GM19372 (cell line): Measurements from ENCODE around the gene EVC2.

Experiments
- ATAC-seq: cut with Tn5 transposase; IDR thresholded peaks from one replicate; pipeline ENCODE4 v1.9.1; 2021; ENCODE audit warnings: mild to moderate bottlenecking, low read depth, moderate library complexity; ENCODE audit not compliant: unreplicated experiment

Gene EVC2

DNA sequence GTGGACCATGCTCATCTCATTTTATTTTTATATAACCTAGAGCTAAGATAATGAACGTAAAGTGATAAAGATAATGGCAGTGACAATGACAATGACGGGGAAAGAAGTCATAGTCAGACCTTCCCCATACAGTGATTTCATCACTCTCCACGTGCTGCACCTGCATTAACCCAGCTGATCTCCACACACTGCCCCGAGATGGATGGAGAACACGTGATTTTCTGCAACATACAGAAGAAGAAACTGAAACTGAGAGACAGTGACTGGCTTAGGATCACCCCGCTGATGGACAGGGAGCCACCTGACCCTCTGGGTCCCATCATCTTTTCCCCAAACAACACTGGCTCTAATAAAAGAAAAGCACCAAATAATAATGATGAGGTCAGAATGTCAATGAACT is 22.0 kb downstream of the EVC2 start:
- ATAC-seq, result no peak

DNA sequence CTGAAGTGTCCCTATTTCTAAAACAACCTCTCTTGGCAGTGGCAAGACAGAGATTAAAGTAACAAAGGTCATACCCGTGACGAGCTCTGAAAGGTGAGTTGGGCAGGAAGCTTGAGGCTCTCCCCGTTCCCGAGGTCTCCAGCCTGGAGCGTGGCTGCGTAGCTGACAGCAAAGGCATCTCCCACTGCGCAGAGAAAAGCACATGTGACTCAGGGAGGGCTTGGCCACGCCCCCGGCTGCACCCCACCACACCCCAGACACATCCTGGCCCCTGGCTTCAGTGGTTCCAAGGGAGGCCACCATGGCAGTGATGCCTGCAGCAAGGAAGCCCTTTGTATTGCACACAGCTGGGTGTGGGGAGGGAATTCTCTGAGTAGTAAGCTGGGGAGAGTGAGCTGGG is 23.1 kb downstream of the EVC2 start:
- ATAC-seq, result no peak

DNA sequence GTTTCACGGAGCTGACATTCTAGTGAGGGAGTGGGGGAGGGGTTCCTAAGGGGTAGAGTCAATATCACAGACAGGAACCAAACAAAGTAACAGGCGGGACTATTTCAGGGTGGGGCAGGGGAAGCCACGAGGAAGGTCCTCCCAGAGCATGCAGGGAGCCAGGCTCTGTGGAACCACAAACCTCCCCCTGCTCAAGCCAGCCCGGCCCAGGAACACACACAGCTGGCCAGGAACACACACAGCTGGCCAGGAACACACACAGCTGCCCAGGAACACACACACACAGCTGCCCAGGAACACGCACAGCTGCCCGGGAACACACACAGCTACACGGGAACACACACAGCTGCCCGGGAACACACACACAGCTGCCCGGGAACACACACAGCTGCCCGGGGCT is 24.8 kb downstream of the EVC2 start:
- no peak for ATAC-seq

DNA sequence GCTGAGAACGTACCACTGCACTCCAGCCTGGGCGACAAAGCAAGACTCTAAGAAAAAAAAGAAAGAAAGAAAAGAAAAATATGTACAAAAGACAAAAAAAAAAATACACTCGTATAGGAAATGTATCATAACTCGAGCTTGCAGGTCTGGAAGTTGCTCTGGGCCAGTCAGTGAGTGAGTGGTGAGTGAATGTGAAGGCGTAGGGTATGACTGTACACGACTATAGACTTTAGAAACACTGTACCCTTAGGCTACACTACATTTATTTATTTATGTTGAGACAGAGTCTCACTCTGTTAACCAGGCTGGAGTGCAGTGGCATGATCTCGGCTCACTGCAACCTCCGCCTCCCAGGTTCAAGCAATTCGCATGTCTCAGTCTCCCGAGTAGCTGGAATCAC is 29.4 kb downstream of the EVC2 start:
- ATAC-seq, result no peak

DNA sequence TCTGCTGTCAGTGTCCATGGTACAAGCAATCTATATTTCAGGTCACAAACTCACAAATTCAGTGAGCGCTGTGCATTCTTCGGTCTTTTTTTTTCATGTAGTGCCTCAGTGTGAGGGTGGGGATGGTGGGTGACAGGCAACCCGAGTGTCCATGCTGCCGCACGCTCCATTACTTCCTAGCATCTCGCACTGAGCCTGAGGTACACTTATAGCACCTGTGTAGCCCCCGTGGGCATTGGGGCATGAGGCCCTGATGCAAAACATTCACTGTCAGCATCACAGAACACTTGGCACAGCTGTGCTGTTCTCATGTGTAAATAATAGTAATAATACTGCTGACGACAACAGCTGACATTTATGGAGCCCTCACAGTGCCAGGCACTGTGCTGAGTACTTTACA is 31.6 kb downstream of the EVC2 start:
- ATAC-seq, result no peak

DNA sequence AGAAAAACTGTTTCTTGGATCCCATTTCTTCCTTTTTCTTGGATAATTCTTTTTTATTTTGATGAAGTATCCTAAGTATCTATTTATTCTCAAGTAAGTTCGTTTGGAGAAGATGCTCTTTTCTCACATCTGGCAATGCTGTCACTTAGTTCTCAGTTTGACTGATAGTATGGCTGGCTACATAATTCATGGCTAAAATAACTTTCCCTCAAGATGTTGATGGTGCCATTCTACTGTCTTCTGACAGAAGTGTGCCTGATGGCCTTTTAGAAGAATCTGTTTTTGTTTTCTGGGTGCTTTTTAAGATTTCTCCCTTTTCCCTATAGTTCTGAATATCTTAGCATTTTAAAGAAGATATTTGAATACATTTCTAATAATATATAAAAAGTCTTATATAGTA is 41.6 kb downstream of the EVC2 start:
- no peak for ATAC-seq

DNA sequence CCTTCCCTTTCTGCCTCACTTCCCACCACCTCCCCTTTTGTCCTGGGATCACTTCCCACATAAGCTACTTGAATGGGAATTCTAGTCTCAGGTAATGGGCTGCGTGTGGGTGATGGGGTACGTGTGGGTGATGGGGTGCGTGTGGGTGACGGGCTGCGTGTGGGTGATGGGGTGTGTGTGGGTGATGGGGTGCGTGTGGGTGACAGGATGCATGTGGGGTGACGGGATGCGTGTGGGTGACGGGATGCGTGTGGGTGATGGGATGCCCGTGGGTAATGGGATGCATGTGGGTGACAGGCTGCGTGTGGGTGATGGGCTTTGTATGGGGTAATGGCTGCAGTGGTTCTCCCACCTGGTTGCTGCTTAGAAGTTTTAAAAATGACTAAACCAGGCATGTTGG is 43.6 kb downstream of the EVC2 start:
- no peak for ATAC-seq

DNA sequence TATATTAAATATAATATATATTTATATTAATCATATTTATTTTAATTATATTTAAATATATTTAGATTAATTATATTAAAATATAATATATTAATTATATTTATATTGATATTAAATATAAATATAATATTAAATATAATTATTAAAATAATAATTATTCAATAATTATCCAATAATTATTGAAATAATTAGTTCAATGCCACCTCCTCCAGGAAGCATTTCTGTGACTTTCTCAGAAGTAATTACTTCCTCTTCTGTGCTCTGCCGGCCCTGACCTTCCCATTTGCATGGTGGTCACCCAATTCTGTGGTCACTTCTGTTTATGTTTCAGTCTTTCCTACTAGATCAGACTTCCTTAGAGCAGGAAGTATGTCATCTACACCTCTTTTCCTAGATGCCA is 45.8 kb downstream of the EVC2 start:
- ATAC-seq, result no peak

DNA sequence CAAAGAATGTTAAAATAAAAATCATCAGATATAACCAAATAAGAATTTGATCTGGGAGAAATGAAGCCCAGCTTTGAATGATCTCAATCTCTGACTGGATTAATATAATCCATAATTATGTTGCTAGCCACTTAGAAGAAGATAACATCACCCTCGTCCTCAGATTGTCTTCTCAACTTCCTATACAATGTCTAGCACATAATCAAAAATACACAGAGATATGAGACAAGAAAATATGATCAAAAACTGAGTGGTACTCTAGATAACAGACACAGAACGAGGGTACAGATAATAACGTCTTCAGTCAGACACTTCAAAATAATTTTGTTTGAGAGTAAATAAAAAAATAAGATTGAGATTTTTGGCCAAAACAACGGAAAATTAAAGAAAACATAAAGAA is 47.1 kb downstream of the EVC2 start:
- no peak for ATAC-seq

DNA sequence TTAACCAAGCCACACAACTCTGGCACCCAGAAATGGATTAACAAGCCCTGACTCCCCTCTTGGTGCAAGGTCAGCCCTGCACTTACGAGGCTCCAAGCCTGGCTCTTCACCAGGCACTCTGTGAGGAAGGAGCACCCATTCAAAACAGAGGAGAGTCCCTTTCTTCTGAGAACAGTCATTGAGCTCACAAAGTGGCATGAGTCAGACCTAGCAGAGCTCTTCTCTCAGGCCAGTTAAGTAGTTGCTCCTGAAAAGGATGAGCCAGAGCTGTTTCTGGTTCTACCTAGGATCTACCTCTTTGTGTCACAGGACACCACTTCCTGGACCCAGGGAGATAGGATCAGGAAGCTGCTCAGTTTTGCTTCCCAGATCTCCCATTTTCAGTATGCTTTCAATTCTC is 48.2 kb downstream of the EVC2 start:
- ATAC-seq, result no peak

DNA sequence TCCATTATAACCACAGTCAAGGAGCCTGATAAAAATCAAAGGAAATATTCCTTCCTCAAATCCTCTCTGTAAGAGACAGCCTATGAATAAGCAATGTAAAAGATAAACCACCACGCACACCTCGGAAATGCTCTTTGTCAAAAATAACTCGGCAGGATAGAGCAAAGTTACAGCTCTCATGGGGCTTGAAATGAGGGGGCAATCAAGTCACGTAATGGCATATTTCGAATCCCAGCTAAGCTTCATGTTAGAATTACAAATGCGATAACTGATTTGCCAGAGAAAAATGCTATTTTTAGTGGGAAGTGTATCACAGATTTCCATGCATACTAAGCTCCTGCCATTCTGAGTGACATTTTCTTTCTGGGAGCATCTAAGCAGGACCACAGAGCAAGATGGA is 49.4 kb downstream of the EVC2 start:
- ATAC-seq, result no peak

DNA sequence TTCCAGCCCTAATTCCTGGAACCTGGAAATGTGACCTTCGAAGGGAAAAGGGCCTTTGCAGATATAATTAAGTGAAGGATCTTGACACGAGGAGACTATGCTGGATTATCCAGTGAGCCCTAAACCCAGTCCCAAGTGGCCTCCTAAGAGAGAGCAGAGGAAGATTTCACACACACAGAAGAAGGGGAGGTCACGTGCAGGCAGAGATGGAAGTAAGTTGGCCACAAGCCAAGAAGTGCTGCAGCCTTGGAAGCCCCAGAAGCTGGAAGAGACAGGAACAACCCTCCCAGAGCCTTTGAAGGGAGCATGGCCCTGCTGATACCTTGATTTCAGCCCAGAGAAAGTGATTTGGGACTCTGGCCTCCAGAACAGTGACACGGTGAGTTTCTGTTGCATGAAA is 51.9 kb downstream of the EVC2 start:
- no peak for ATAC-seq

DNA sequence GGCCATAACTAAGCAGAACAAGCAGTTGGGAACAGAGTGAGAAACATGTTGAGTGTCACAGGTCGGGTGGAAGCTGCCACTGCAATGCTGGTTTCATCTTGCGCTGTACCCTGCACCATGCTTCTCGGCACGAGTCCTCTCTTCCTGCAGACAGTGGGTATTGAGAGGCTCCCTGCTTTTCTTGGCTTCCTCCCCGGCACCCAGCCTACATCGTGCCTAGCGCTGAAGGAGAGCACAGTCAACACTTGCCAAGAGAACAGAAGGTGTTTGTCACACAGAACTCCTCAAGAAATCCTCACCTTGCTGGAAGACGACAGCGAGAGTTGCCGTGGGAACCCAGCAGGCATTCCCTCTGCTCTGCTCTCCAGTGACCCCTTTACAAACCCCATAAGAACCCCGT is 53.6 kb downstream of the EVC2 start:
- ATAC-seq, result no peak

DNA sequence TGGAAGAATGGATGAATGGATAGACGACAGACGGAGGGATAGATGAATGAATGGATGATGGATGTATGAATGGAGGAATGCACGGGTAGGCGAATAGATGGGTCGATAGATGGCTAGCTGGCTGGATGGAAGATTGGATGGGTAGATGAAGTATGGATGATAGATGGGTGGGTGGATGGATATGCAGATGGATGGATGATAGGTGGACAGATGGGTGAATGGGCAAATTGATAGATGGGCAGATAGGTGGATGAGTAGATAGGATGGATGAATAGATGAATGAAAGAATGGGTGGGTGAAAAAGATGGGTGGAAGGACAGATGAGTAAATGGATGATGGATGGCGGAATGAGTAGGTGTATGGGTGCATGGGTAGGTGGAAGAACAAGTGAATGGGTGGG is 57.3 kb downstream of the EVC2 start:
- no peak for ATAC-seq

DNA sequence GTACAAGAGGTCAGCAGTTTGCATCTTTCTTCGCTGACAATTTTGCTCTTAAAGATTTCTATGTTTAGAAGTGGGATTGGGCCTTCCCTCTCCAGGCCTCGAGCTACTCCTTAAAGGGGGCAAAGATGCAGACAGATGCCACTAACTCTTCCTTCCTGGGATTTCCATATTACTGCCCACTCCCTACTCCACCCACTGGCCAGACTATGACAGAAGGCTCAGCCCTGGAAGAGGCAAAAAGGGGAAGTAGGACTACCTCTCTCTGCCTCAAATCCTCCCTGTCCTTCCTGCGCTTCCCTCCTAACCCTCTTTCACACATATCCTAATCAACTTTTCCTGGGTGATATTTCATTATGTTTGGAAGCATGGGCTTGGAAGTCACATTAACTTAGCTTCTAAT is 58.3 kb downstream of the EVC2 start:
- no peak for ATAC-seq

DNA sequence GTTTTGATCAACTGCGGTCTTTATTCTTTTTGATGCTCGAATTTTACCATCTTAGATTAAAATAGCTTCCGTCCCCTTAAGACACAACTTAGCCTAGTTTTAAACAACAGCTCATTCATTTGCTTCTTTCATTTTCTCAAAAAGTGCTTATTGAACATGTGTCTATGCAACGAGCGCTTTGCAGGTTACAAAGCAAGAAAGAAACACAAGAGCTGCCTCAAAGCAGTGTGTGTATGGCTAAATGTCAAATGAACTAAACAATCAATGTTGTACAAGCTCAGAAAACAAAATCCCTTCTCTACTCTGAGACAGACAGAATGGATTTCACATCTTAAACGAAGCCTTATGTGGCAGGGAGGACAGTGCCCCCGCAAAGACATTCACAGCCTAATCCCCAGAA is 61.0 kb downstream of the EVC2 start:
- ATAC-seq, result no peak

DNA sequence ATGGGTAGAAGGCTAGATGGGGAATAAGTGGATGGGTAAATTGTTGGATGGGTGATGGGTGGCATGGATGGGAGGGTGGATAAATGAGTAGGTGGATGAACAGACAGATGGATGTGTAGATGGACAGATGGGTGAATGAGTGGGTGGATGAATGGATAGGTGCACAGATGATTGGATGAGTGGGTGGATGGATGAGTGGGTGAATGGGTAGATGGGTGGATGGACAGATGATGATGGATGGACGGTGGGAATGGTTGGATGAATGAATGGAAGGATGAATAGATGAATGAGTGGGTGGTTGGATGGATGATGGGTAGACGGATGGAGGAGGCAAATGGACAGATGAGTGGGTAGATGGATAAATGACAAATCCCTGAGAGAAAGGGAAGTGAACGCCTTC is 68.3 kb downstream of the EVC2 start:
- ATAC-seq, result no peak

DNA sequence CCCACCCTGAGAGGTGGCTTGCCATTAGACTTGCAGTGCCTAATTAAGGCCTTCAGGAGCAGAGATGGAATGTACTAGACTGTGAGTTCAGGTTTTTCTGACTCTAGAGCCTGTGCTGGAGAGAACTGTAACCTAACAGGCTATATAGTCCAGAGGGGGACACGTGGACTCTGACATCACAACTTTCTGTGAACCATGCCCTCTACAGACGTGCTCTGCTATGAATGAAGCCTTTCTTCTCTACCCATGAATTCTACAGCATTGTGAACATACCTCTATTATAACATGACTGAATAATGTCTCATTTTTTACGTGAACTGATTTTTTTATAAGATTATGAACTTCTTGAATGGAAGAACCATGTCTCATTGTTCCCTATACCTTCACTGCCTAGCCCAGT is 68.8 kb downstream of the EVC2 start:
- no peak for ATAC-seq

DNA sequence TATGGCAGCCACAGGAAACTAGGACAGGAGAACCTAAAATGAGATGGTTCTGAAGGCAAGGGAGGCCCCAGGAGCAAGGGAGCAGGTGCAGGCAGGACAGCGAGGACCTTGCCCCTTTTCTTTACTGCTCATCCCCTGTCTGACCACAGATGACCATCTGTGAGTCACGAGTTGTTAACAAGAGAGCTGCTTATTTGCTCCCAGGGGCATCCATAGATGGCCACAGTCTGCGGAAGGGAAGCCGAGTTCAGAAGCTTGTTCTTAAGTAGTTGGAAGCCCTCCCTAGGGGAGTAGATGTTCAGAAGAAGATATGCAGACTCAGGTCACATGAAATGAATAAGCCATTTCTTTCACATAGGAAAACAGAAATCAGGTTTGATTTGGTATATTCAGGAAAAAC is 69.4 kb downstream of the EVC2 start:
- no peak for ATAC-seq

DNA sequence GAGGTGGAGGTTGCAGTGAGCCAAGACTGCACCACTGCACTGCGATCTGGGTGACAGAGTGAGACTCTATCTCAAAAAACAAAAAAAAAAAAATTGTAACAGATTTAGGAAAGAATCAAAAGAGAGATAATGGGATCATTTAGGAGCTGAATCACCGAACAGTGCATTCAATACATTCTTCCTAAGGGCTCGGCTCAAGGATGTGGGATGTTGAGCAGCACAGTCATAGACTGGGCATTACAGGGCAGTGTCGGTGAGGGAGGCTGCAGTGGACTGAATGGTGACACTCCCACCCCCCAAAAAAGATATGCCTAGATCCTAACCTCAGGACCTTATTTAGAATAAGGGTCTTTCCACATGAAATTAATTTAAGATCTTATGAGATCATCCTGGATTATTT is 70.0 kb downstream of the EVC2 start:
- ATAC-seq, result no peak

DNA sequence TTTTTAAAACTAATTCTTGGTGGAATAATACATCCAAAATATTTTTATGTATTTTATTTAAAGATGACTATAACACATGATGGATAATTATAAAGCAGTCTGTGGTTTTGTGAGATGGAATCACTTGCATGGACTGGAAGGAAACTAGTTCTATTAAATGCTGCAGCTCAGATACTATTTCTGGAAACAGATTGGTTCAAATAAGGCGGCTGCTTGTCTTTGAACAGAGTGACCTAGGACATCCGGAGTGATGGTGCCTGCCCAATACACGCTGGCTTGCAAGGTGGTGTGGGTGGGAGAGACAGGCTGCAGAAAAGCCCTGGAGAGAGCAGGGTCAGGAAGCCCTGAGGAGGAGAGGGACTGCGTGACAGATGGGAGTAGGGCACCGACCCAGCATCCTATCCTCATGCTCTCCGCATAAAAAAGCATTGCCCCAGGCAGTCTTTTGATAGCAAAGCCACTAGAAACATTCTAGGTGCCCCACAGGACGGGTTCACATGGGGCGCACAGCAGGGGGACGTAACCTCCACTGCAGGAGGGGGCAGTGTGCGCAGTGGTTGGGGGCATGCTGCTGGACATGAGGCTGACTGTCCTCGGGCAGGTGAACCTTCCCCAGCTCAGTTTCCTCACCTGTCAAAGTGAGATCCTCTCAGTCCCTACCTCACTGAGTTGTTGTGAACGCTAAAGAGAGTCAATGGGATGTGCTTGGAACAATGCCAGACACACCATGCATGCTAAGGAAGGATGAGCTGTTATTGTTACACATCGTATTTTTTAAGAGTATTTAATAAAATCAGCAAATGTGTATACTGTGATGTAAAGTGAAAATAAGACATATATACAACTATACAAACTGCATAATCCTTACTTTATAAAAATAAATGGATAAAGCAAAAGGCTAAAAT is 71.3 kb downstream of the EVC2 start:
- no peak for ATAC-seq

DNA sequence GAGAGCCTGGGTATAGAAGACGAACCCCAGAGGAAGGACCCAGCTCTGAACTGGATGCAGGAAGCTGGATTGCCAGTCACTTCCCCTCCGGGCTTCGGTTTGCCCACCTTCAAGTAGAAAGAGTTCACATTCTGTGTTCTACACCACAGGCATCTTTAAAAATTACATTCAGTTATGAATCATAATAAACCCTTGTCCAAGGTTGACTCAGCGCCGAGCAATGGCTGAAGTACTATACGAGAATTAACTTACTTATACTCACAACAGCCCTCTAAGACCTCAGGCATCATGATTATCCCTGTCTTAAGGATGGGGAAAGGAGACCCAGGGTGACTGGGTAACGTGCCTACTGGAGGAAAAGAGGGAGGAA is 72.5 kb downstream of the EVC2 start:
- no peak for ATAC-seq

DNA sequence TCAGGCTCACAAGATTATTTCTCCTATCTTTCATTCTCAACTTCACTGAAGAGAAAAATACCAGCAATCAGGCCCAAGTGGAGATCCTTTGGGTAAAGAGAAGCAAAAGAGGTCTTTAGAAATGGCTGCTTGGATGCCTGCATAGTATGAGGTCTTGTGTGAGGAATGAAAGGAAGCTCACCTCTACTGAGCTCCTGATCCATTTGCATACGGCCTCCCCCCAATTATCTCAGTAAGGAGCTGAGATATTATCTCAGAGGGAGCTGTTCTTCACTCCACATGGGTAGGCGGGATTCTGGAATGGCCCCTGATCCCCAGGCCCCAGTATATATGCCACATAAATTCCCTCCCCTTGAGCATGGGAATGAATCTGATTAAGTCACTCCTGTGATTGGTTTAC is 75.8 kb downstream of the EVC2 start:
- ATAC-seq, result no peak
